Measurements from ENCODE around the gene ZNF782. TPM values are rescaled to one million over a fixed set of nuclear protein-coding genes. Genes with fewer than 3 reads are reported as not detected.

ZNF782 gene
- total RNA-seq, 1 donor, result 5.4 TPM

- no peaks in the 10 kb centered on the region for H4K20me1 ChIP-seq (ENCODE audit: insufficient read depth, low read length)
- H3K36me3 ChIP-seq (ENCODE audit: insufficient read depth, low read length), result no peaks in the 10 kb centered on the region
- H3K79me2 ChIP-seq (ENCODE audit: insufficient read depth, low read length), result no peaks in the 10 kb centered on the region
- no peak overlapping the region for H3K4me3 ChIP-seq (ENCODE audit: insufficient read depth, low read length)
- peaks cover 11% of the 10 kb centered on the region for H3K4me1 ChIP-seq (ENCODE audit: insufficient read depth, low read length)
- H3K27me3 ChIP-seq (ENCODE audit: insufficient read depth, low read length), result peaks cover 6% of the 10 kb centered on the region
- no peak overlapping the region for H3K27ac ChIP-seq (ENCODE audit: low read depth, low read length)
- TF ChIP-seq CTCF (IDR thresholded peaks at IDR 0.05; ENCODE audit: extremely low read depth, low read depth, low read length), result no peak
- H3K9me3 ChIP-seq (ENCODE audit: low read depth, low read length), result no peaks in the 10 kb centered on the region
- DNase-seq (ENCODE audit: insufficient read length, low spot score, missing footprints), result no peak
- H3K4me2 ChIP-seq (ENCODE audit: insufficient read depth, low read length), result no peak overlapping the region
- no peak overlapping the region for H2AFZ ChIP-seq (ENCODE audit: low read length)
These were observed 31.1 kb upstream of the ZNF782 start for GRCh38 chr9:96885424-96885823.

- Histone ChIP-seq H3K4me2 (ENCODE audit: insufficient read depth, low read length) (peak overlapping the region; percentile 25), H3K36me3 (ENCODE audit: insufficient read depth, low read length) (no peaks in the 10 kb centered on the region)
- TF ChIP-seq CTCF (IDR thresholded peaks at IDR 0.05; ENCODE audit: extremely low read depth, low read depth, low read length), result no peak
These were observed 30.1 kb upstream of the ZNF782 start for GRCh38 chr9:96884443-96884842.

DNA sequence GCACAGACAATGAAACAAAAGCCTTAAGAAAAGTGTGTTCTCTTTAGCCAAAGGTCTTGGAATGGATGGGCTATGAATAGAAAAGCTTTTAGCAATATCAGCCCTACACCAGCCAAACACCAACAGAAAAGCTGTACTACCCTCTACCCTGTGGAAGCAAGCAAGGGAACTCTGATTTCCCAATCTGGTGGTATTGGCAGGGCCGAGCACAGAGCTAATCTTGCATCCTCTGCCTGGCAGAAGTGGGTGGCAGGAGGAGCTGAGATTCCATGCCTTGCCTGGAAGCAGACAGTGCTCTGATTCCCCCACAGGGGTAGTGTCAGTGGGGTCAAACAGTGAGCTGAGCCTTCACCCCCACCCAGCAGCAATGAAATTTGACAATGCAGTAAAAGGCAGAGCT lies 29.6 kb upstream of the ZNF782 start:
- peak overlapping the region; percentile 25 for H3K4me2 ChIP-seq (ENCODE audit: insufficient read depth, low read length)
- peaks cover 11% of the 10 kb centered on the region for H3K4me1 ChIP-seq (ENCODE audit: insufficient read depth, low read length)
- peaks cover 6% of the 10 kb centered on the region for H3K27me3 ChIP-seq (ENCODE audit: insufficient read depth, low read length)
- H3K4me3 ChIP-seq (ENCODE audit: insufficient read depth, low read length), result no peak overlapping the region
- H2AFZ ChIP-seq (ENCODE audit: low read length), result no peak overlapping the region
- DNase-seq (ENCODE audit: insufficient read length, low spot score, missing footprints), result no peak
- no peaks in the 10 kb centered on the region for H4K20me1 ChIP-seq (ENCODE audit: insufficient read depth, low read length)
- no peaks in the 10 kb centered on the region for H3K9me3 ChIP-seq (ENCODE audit: low read depth, low read length)
- no peak overlapping the region for H3K27ac ChIP-seq (ENCODE audit: low read depth, low read length)
- H3K36me3 ChIP-seq (ENCODE audit: insufficient read depth, low read length), result no peaks in the 10 kb centered on the region
- H3K79me2 ChIP-seq (ENCODE audit: insufficient read depth, low read length), result no peaks in the 10 kb centered on the region
- TF ChIP-seq CTCF (IDR thresholded peaks at IDR 0.05; ENCODE audit: extremely low read depth, low read depth, low read length), result no peak

More at GRCh38 chr9:96884443-96884842, 30.1 kb upstream of the ZNF782 start:
- no peaks in the 10 kb centered on the region for H4K20me1 ChIP-seq (ENCODE audit: insufficient read depth, low read length)
- H3K27me3 ChIP-seq (ENCODE audit: insufficient read depth, low read length), result peaks cover 6% of the 10 kb centered on the region
- H3K4me3 ChIP-seq (ENCODE audit: insufficient read depth, low read length), result no peak overlapping the region
- no peak overlapping the region for H3K27ac ChIP-seq (ENCODE audit: low read depth, low read length)
- H2AFZ ChIP-seq (ENCODE audit: low read length), result no peak overlapping the region
- peak; percentile 73 for DNase-seq (ENCODE audit: insufficient read length, low spot score, missing footprints)
- H3K9me3 ChIP-seq (ENCODE audit: low read depth, low read length), result no peaks in the 10 kb centered on the region
- no peaks in the 10 kb centered on the region for H3K79me2 ChIP-seq (ENCODE audit: insufficient read depth, low read length)
- H3K4me1 ChIP-seq (ENCODE audit: insufficient read depth, low read length), result peaks cover 11% of the 10 kb centered on the region

DNA sequence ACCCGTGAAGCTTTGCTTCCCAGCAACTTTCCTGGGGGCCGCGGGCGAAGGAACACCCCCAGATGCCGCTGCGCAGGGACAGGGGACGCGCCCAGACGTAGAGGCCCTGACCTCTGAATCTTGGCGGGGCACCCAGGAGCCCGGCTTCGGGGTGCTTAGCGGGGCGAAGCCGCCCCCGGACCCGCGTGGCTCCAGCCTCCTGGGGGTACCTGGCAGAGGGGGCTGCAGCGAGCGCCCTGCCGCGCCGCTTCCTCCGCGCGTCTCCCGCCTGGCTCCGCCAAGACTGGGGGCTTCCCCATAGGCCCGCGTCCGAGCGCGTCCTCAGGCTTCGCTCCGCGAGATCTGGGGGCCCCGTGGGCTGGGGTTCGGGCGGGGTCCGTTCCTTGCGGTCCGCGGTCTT lies 23.0 kb upstream of the ZNF782 start:
- Histone ChIP-seq H3K27ac (ENCODE audit: low read depth, low read length) (no peak overlapping the region), H3K79me2 (ENCODE audit: insufficient read depth, low read length) (no peaks in the 10 kb centered on the region), H3K9me3 (ENCODE audit: low read depth, low read length) (no peaks in the 10 kb centered on the region), H3K4me1 (ENCODE audit: insufficient read depth, low read length) (peaks cover 8% of the 10 kb centered on the region), H4K20me1 (ENCODE audit: insufficient read depth, low read length) (no peaks in the 10 kb centered on the region), H3K4me2 (ENCODE audit: insufficient read depth, low read length) (no peak overlapping the region), H3K36me3 (ENCODE audit: insufficient read depth, low read length) (no peaks in the 10 kb centered on the region), H3K4me3 (ENCODE audit: insufficient read depth, low read length) (no peak overlapping the region), H2AFZ (ENCODE audit: low read length) (no peak overlapping the region), H3K27me3 (ENCODE audit: insufficient read depth, low read length) (peaks cover 47% of the 10 kb centered on the region)
- no peak for DNase-seq (ENCODE audit: insufficient read length, low spot score, missing footprints)
- TF ChIP-seq CTCF (IDR thresholded peaks at IDR 0.05; ENCODE audit: extremely low read depth, low read depth, low read length), result no peak
